NOMO-1 treated with DMSO at 0.1 percent for 48 hours (cell line): ENCODE measurements around the gene VPS13D.
"Not testable (repeated sequence)": the region's sequence is repeated elsewhere in the genome, so short reads cannot be mapped to it uniquely, and the experiment has no call there.

Source experiments
- DNase-seq: peaks from one replicate; lab custom pipeline; 2025; ENCODE audit not compliant: unreplicated experiment; lab: John Stamatoyannopoulos, UW

Gene VPS13D

DNA sequence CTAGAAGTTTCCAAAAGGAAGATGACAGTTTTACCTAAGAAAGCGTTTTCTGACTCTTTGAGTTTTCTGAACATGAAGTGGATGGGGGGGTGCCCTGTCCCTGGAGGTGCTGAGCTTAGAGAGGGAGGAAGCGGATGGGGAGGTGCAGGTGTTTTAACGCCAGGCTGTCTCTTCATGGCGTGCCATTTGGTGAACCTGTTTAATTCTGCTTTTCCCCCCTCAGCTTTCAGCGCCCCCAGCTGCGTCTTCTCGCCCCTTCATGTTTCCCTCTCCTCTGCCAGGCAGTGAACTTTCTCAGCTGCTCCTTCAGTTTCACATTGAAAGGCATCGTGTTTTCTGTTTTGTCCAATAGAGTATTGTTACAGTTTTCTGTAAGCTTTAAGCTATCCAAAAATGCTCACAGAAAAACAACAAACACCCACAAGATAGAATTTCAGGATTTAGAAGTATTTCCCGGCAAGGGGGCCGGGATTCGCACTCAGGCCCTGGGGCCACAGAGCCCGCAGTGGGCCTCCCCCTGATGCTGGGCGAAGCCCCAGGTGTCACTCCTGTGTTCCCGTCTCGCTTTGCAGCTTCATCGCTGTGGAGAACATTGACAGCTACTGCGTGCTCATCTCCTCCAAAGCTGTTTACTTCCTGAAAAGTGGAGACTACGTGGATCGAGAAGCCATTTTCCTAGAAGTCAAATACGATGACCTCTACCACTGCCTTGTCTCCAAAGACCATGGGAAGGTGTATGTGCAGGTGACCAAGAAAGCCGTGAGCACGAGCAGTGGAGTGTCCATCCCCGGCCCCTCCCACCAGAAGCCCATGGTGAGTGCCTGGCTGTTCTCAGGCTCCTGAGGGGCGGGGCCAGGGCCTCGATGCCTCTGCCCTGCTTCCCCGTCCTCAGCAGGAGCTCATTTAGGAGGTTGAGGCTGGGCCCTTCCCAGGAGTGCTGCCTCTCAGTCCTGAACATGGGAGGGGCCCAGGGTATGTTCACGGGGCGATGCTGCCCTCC is 276.8 kb downstream of the VPS13D start:
- no peak for DNase-seq

DNA sequence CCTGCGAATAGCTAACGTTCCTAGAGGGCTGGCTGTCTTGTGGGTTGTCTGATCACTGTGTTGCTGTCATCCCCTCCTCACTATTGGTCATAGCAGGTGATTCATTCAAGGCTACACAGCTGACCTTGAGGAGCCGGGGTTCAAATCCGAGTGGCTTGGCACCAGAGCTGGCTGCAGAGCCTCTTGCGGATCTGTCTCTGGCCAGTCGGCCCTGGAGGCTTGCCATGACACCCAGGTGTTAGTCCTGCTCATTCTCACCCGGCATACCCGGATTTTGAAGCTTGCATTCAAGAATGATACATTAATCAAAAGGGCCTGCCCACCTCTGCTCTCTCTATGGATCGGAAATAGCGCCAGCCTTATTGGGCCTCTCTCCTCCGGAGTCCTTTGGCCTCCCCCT is 277.8 kb downstream of the VPS13D start:
- no peak for DNase-seq

DNA sequence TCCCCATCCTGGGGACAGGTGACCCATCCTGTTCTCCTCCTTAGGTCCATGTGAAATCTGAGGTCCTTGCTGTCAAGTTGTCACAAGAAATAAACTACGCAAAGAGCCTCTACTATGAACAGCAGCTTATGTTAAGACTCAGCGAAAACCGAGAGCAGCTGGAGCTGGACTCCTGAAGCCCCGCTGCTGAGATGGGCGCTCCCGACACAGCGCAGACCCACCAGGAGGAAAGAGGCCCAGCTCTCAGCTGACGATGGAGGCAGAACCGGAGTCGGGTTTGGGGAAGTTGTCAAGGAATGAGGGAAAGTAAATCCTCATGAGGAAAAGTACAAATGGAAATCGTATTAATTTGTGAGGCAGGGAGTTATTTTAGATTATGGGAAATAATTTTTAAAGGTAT is 279.0 kb downstream of the VPS13D start:
- no peak for DNase-seq

DNA sequence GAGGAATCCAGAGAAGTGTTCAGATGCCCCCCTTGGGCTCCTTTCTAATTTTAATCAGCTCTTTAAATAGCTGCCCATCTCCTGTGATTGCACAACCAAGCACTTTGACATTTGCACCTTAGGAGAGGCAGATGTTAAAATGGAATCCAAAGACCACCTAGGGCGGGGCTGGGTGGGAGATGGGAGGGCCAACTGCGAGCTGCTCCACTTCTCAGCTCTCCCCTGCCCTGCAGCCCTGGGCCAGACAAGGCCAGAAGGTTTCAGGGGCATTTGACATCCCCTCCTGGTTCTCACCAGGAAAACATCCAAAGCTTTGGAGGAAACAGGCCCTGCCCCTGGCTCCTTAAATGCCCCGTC is 281.3 kb downstream of the VPS13D start:
- DNase-seq: no peak

DNA sequence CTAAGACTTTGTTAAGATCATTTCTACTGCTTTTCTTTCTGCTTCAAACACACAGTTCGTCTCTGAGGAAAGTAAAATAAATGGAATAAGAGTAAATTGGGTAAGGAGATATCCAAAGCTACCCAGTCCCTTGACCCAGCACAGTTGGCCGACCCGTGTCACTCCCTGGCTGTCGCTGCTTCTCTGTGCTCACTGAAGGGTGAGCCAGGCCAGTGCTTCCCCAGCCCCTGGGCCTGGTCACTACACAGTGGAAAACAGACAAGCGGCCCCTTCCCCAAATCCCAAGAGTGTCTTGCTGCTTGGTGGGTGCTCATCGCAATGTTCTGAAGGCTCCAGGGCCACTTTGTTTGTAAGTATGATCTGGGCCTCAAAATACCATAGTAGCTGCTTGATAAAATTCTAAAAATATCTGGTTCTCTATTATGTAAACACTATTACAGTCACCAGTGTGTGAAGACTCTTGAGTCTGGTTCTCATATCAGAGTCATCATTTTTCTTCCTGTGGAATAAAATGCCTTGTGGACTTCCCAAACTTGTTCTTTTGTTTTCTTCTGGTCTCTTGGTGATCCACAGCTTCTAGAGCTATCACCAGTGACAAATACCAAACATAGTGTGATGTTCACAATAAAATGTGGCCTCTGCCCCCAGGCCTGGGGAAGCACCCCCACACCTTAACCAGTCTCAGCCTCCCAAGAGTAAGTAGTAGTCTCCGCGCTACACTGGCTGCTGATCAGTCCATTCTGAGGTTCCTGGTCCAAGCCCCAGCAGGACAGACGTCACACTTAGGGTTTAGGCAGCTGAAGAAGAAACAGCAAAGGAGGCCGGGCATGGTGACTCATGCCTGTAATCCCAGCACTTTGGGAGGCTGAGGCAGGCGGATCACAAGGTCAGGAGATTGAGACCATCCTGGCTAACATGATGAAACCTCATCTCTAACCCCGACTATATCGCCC is 282.0 kb downstream of the VPS13D start:
- DNase-seq: no peak

DNA sequence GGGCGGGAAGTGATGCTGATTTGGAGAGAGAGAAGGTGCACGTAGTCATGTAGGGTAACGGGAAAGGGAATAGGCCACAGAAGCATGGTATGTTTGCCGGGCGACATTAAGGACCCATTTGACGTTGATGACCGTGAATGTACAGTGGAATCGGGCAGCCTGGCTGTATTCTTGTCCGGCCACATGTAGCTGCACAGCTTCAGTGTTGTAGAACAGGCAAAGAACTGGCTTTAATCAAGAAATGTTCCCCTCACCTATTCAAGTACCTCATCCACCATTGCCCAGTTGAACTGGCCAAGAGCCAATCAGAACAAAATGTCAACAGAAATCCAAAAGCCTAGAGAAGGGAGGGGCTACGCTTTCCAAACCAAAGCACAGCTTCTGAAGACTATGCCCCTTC is 283.4 kb downstream of the VPS13D start:
- DNase-seq: no peak

DNA sequence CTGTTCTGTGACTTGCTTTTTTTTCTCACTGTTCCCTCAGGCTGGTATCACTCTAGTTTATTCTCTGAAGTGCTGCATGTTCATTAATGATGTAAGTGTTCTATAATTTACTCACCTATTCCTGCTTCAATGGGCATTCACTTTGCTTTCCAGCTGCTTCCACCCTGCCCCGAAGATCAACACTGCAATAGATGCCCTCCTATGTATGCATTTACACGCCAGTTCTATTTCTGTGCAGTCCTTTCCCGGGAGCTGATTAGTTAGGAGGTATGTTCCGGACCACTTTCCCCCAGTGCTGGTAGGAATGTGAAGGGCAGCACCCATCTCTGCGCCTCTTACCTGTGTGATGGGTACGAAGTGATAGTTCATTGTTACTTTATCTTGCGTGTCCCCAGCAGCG is 284.8 kb downstream of the VPS13D start:
- no peak for DNase-seq

DNA sequence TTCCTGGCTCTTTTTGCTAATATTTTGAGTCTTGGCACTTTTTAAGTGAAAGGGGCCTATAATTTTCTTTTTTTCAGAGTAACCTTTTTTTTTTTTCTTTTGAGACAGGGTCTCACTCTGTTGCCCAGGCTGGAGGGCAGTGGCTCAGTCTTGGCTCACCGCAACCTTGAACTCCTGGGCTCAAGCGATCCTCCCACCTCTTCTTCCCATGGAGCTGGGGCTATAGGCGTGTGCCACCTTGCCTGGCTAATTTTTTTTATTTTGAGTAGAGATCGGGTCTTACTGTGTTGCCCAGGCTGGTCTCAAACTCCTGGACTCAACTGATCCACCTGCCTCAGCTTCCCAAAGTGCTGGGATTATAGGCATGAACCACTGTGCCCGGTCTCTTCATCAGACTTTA is 285.4 kb downstream of the VPS13D start:
- DNase-seq: no peak

DNA sequence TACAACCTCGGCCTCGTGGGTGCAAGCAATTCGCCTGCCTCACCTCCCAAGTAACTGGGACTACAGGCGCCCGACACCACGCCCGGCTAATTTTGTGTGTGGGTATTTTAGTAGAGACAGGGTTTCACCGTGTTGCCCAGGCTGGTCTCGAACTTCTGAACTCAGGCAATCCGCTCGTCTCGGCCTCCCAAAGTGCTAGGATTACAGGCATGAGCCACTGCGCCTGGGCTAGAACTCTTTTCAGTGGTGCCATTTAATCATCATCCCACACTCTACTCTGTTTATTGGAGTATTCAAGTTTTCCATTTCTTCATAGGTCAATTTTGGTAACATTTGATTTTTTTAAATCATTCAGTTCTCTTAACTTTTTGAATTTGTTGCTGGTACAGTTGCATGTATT is 286.9 kb downstream of the VPS13D start:
- no peak for DNase-seq

DNA sequence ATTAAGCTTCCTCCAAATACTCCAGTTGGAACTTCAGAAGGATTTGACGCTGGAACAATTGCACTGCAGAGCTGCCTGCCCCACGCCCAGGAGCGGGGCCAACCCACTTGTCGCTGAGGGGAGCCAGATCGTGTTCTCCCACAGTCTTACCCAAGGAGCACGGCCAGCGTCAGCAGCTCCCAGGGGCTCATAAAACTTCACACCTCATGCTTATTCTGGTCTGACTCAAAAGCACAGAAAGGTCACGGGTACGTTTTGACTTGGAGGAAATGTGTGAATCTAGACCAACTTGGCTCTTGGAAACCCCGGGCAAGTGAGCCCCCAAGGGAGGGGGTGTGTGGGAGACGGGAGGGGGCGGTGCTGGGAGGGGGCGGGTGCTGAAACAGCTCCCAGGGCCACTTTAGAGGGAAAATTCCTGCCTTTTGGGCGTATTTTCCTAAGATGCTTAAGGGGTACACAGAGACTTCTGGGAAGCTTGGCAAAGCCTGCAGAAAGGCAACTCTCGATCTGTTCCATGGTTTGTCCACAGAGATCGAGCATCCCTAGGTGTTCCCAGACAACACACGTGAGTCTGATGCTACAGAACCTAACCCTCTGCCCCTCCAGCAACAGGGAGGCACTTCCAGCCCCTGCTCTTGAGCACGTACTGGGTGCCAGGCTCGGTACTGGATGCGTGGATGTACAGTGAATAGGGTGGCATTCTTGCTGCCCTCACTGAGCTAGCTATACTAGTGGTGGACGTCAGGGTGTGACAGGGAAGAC is 289.3 kb downstream of the VPS13D start:
- DNase-seq: no peak

DNA sequence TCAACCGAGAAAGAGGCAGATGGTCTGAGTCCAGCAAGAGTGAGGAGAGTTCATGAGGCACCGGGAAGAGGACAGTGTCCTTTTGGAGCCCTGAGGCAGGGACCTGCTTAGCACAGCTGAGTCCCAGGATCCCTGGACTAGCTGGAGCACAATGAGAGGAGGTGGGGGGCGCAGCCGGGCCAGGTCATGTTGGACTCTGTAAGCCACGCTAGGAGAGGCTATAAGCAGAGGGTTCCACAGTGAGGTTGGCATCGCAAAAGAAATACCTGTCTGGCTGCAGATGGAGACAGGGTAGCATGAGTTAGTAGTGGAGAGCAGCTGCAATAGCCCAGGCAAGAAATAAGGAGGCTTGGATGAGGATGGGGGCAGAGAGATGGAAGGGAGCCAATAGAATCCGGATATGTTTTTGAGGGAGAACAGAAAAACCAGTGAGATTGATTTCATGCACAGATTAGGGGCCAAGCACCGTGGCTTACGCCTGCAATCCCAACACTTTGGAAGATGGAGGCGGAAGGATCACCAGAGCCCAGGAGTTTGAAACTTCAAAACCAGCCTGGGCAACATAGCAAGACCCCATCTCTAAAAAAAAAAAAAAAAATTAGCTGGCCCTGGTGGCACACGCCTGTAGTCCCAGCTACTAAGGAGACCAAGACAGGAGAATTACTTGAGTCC is 290.0 kb downstream of the VPS13D start:
- no peak for DNase-seq

DNA sequence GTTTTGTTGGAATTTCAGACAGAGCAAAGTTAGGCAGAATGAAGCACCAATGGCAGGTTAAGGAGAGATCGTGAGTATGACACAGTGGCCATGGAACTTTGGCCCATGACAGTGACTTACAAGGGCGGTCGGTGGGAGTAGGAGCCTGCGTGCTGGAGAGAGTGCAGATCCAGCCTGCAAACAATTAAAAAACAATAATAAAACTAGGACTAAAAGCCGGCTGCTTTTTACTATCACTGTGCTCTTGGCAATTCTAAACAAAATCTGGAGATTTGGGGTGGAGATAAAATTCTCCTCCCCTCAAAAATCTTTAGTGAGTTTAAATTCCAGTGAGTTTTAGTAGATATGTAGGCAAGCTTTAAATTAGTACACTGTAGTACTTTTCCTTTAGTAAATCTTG is 291.3 kb downstream of the VPS13D start:
- no peak for DNase-seq

DNA sequence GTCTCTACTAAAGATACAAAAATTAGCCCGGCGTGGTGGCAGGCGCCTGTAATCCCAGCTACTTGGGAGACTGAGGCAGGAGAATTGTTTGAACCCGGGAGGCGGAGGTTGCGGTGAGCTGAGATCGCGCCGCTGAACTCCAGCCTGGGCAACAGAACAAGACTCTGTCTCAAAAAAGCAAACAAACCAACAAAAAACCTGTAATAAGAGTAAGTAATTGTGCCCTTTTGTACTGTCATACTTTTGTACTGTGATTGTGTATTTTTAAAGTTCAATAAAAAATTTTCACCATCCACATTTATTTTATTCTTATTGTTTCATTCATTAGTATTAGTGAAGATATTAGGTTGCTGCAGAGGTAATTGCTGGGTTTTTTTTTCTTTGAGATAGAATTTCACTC is 292.9 kb downstream of the VPS13D start:
- DNase-seq: not testable (repeated sequence)

DNA sequence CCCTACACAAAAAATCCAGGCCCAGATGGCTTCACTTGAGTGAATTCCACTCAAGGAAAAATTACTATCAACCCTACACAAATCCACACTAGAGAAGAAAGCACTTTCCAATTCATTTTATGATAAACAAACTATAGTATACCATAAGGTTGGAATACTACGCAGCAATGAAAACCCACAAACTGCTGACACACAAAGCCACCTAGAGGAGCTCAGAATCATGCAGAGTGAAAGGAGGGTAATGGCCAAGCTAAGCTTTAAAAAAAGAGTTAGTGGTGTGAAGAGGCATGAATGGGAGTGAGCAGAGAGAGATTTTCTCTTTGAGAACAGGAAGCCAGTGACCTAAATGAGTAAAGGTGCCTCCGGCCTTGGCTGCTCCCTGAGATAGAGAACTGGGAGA is 294.4 kb downstream of the VPS13D start:
- no peak for DNase-seq

DNA sequence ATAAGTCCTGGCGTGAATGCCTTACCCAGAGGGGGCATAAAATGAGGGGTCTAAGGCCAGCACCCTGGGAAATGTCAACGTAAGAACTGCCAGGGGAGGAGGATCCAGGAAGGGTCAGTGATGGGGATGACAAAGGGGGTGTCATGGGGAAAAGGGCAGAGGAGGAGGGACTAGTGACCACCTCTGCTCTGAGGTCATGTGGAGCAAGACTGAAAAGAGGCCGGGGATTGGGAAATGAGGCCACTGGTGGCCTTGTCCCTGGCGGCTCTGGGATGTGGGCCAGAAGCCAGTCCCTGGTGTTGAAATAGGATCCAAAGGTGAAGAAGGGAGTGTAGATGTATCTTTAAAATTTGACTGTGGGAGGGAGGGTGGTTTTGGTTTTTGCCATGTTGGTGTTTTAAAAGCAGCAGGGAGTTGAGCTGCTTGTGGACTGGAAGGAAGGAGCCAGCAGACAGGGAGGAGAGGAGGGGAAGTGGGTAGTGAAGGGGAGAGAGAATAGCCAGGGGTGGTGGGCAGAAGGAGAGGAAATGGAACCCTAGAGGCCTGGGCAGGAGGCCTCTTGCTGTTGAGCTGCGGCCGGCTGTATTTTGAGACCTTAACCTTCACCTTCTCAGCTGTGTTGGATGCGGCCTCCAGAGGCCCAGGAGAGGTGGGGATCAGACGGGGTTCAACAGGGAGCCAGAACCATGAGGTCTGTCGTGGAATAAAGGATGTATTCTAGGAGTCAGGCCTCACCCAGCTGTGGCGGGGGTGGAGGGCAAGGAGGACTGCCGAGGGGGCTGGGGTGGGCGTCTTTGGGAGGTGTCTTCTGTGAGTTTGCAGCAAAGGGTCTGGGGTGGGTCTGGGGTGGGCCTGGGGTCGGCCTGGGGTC is 295.7 kb downstream of the VPS13D start:
- no peak for DNase-seq

DNA sequence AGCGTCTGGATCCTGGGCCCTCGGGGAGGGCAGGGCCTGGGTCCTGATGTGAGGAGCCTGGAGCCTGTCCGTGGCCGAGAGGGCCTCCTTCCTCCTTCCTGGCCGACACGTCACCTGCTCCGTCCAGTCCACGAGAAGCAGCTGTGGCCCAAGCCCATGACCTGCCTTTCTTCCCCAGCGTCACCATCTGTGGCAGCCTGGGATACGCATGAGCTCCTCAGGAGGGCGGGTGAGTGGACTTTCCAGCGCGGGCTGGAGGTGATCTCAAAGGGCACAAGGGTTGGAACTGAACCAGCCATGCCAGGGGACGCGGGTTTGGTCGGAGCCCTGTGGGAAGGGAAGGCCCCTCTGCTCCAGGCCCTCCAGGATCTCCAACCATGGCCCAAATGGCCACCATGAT is 297.7 kb downstream of the VPS13D start:
- no peak for DNase-seq

DNA sequence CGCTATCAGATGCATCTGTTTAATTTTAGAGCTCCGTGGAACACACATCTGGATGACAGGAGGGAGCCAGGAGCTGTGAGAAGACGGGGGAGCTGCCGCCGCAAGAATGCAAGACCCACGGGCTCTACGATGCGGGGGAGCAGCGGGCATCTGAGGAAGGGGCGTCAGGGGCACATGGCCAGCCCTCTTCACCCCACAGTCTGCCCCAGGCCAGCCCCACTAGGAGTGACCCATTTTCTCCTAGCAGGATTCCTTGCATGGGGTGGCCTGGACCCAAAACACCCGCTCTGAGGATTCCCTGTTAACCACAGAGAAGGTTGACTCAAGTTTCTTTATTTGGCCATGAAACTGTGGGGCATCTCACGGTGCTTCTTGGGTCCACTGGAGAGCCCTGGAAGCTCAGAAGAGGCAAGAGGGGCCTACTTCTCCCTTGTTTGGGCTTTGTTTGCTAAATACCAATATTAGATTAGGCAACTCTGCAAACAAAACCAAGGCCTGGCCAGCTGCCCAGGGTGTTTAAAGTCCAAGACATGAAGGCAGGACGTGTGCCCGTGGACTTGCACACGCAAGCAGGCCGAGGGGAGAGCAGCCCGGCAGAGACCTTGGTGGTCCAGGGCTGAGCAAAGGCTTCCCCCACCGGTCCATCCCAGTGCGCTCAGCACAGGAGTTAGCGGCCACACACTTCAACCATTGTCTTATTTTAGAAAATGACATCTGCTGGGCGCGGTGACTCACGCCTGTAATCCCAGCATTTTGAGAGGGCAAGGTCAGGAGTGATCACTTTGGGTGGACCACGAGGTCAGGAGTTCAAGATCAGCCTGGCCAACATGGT is 298.4 kb downstream of the VPS13D start:
- no peak for DNase-seq

DNA sequence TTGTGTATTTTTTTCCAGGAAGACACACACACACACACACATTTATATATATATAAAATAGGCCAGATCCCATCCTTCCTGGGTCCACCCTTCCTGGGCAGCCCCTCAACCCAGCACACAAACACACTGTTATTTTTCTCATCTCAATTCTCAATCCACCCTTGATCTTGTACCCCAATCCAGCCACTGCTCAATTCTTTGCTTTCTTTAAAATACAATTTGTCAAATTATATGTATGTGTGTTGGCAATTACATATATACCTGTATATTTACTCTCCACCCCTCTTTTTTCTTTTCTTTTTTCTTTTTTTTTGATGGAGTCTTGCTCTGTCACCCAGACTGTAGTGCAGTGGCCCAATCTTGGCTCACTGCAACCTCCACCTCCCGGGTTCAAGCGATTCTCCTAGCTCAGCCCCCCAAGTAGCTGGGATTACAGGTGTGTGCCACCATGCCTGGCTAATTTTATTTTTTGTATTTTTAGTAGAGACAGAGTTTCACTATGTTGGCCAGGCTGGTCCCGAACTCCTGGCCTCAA is 299.9 kb downstream of the VPS13D start:
- DNase-seq: no peak
